Skin of body (tissue), 2 donors: ENCODE data around the gene TXNDC5. TPM values are rescaled to one million over a fixed set of nuclear protein-coding genes. Genes with fewer than 3 reads are reported as not detected.

Experiments used
- DNase-seq: peaks from one replicate; lab custom pipeline; 2025; lab: John Stamatoyannopoulos, UW
- total RNA-seq: library from RNA; depleted of rRNA; stranded (reverse); fragments of >200 nt; gene quantifications from one replicate; pipeline ENCODE4 v1.2.3, GENCODE V29; 2014

The TXNDC5 gene
- 136 TPM for total RNA-seq

- DNase-seq, result peak; percentile 57
Measured at GRCh38 chr6:7910654-7911344, at the start of gene TXNDC5. TSS of gene TXNDC5 (minus strand) at chr6:7910788. CDS start at chr6:7910776, 12 bp downstream.

- DNase-seq, result no peak
Measured at GRCh38 chr6:7960141-7960540, 49.6 kb upstream of the TXNDC5 start.

- no peak for DNase-seq
Measured at GRCh38 chr6:7959453-7959852, 48.9 kb upstream of the TXNDC5 start.

GRCh38 chr6:7958464-7958863 is 47.9 kb upstream of the TXNDC5 start:
- DNase-seq, result no peak

GRCh38 chr6:7956257-7956656 is 45.7 kb upstream of the TXNDC5 start:
- DNase-seq, result no peak

GRCh38 chr6:7954477-7955200 is 44.1 kb upstream of the TXNDC5 start:
- DNase-seq, result no peak

- no peak for DNase-seq
Measured at GRCh38 chr6:7953753-7954152, 43.2 kb upstream of the TXNDC5 start.

- peak; percentile 69 for DNase-seq
Measured at GRCh38 chr6:7939864-7940228, 29.3 kb upstream of the TXNDC5 start.

- DNase-seq, result peak; percentile 84
Measured at GRCh38 chr6:7939184-7939863, 28.7 kb upstream of the TXNDC5 start.

GRCh38 chr6:7938562-7939183 is 28.1 kb upstream of the TXNDC5 start:
- DNase-seq, result no peak

- DNase-seq, result no peak
Measured at GRCh38 chr6:7933794-7934193, 23.2 kb upstream of the TXNDC5 start.

- no peak for DNase-seq
Measured at GRCh38 chr6:7932625-7933024, 22.0 kb upstream of the TXNDC5 start.

GRCh38 chr6:7924867-7925266 is 14.3 kb upstream of the TXNDC5 start:
- no peak for DNase-seq

GRCh38 chr6:7922596-7922995 is 12.0 kb upstream of the TXNDC5 start:
- DNase-seq, result peak; percentile 62

- DNase-seq, result peak; percentile 28
Measured at GRCh38 chr6:7921632-7922092, 11.1 kb upstream of the TXNDC5 start.

- no peak for DNase-seq
Measured at GRCh38 chr6:7921046-7921445, 10.5 kb upstream of the TXNDC5 start.

GRCh38 chr6:7920425-7920824 is 9.8 kb upstream of the TXNDC5 start:
- DNase-seq, result no peak

- no peak for DNase-seq
Measured at GRCh38 chr6:7919871-7920270, 9.3 kb upstream of the TXNDC5 start.

GRCh38 chr6:7918403-7918802 is 7.8 kb upstream of the TXNDC5 start:
- DNase-seq, result no peak

GRCh38 chr6:7917729-7918128 is 7.1 kb upstream of the TXNDC5 start:
- DNase-seq, result no peak

- DNase-seq, result no peak
Measured at GRCh38 chr6:7916959-7917358, 6.4 kb upstream of the TXNDC5 start.
